Neuronal stem cell (in vitro differentiated cells): ENCODE data around the gene HOXA2. TPM values are rescaled to one million over a fixed set of nuclear protein-coding genes. Genes with fewer than 3 reads are reported as not detected.

Source experiments
- DNase-seq: peaks from one replicate; pipeline ENCODE4 v3.0.0-alpha.2; 2013; ENCODE audit warnings: low spot score
- H2AFZ ChIP-seq: one replicate; pipeline ENCODE4 v1.6.1; 2013; ENCODE audit warnings: mild to moderate bottlenecking, low read length, inconsistent platforms
- H2AK5ac ChIP-seq: 2 replicates; pipeline ENCODE4 v1.6.1; 2013; ENCODE audit warnings: low read depth, mild to moderate bottlenecking, inconsistent platforms, low read length, moderate library complexity, mixed read lengths
- H2BK120ac ChIP-seq: 2 replicates; pipeline ENCODE4 v1.6.1; 2013; ENCODE audit warnings: low read depth, mild to moderate bottlenecking, inconsistent platforms, low read length, moderate library complexity, mixed read lengths
- H2BK12ac ChIP-seq: one replicate; pipeline ENCODE4 v1.6.1; 2013; ENCODE audit warnings: low read length, inconsistent platforms
- H2BK15ac ChIP-seq: 2 replicates; pipeline ENCODE4 v1.6.1; 2013; ENCODE audit warnings: mild to moderate bottlenecking, low read length, inconsistent platforms, mixed read lengths
- H2BK5ac ChIP-seq: one replicate; pipeline ENCODE4 v1.6.1; 2013; ENCODE audit warnings: inconsistent platforms, mild to moderate bottlenecking, low read length, moderate library complexity
- H3K14ac ChIP-seq: one replicate; pipeline ENCODE4 v1.6.1; 2013; ENCODE audit warnings: low read length, inconsistent platforms
- H3K18ac ChIP-seq: 2 replicates; pipeline ENCODE4 v1.6.1; 2013; ENCODE audit warnings: low read length, inconsistent platforms
- H3K23ac ChIP-seq: 2 replicates; pipeline ENCODE4 v1.6.1; 2013; ENCODE audit warnings: low read depth, mild to moderate bottlenecking, mixed read lengths, low read length, inconsistent platforms; ENCODE audit not compliant: poor library complexity
- H3K27ac ChIP-seq: replicated peaks from 3 replicates; pipeline ENCODE4 v1.5.1; 2013; ENCODE audit warnings: low read length, inconsistent platforms
- H3K27me3 ChIP-seq, 3 experiments: 2 replicates each; pipeline ENCODE4 v1.6.1; 2013; ENCODE audit warnings: low read length in 3 of 3, mild to moderate bottlenecking in 2 of 3, inconsistent platforms in 1 of 3, low read depth in 1 of 3, mixed read lengths in 1 of 3, moderate library complexity in 1 of 3; ENCODE audit not compliant: control insufficient read depth in 3 of 3, insufficient read depth in 3 of 3
- H3K36me3 ChIP-seq, 2 donors: replicated peaks in 1 of 2; 2 replicates each; pipeline ENCODE4 v1.6.1; 2013; ENCODE audit warnings: low read length in 2 of 2; ENCODE audit not compliant: control insufficient read depth in 2 of 2, insufficient read depth in 2 of 2
- H3K4ac ChIP-seq: 2 replicates; pipeline ENCODE4 v1.6.1; 2013; ENCODE audit warnings: inconsistent platforms, mild to moderate bottlenecking, low read length, moderate library complexity
- H3K4me1 ChIP-seq, 2 donors: 1 replicate in 1 of 2; 2 replicates in 1 of 2; pipeline ENCODE4 v1.6.1; 2013; ENCODE audit warnings: low read length in 2 of 2, low read depth in 1 of 2; ENCODE audit not compliant: control insufficient read depth in 2 of 2, insufficient read depth in 1 of 2
- H3K4me2 ChIP-seq: one replicate; pipeline ENCODE4 v1.6.1; 2013; ENCODE audit warnings: mild to moderate bottlenecking, low read length, inconsistent platforms; ENCODE audit not compliant: insufficient read depth, poor library complexity, severe bottlenecking
- H3K4me3 ChIP-seq, 2 donors: 2 replicates each; pipeline ENCODE4 v1.5.1; 2013; ENCODE audit warnings: low read length in 2 of 2, mild to moderate bottlenecking in 2 of 2, inconsistent platforms in 1 of 2, moderate library complexity in 1 of 2
- H3K79me1 ChIP-seq: one replicate; pipeline ENCODE4 v1.6.1; 2013; ENCODE audit warnings: low read depth, mild to moderate bottlenecking, inconsistent platforms, low read length, moderate library complexity
- H3K9ac ChIP-seq: one replicate; pipeline ENCODE4 v1.6.1; 2013; ENCODE audit warnings: mild to moderate bottlenecking, low read depth, low read length, inconsistent platforms; ENCODE audit not compliant: poor library complexity
- H3K9me3 ChIP-seq, 2 donors: replicated peaks in 1 of 2; 2 replicates each; pipeline versions ENCODE3 to v1.6.1; 2013; ENCODE audit warnings: low read length in 2 of 2, mild to moderate bottlenecking in 2 of 2, inconsistent platforms in 1 of 2, low read depth in 1 of 2, mixed read lengths in 1 of 2, moderate library complexity in 1 of 2; ENCODE audit not compliant: control insufficient read depth in 2 of 2, insufficient read depth in 1 of 2
- H4K8ac ChIP-seq: one replicate; pipeline ENCODE4 v1.6.1; 2013; ENCODE audit warnings: low read depth, mild to moderate bottlenecking, inconsistent platforms, low read length, moderate library complexity
- H4K91ac ChIP-seq: one replicate; pipeline ENCODE4 v1.6.1; 2013; ENCODE audit warnings: low read length, low read depth, mild to moderate bottlenecking, inconsistent platforms; ENCODE audit not compliant: poor library complexity
- WGBS, 2 donors: extraction: QIAGEN DNeasy Blood & Tissue Kit; methylation state at CpG; one replicate each; pipeline ENCODE4 v1.1.7; 2013; ENCODE audit warnings: missing lambda C conversion rate in 2 of 2, mixed read lengths in 1 of 2; ENCODE audit not compliant: insufficient read length in 2 of 2, insufficient replicate concordance in 1 of 2; ENCODE audit errors: extremely low coverage in 2 of 2; 5-methylcytosine and 5-hydroxymethylcytosine counted together
- polyA plus RNA-seq, 2 experiments: library from polyadenylated mRNA; stranded (reverse); fragments of 200-250 nt; gene quantifications; one replicate each; pipeline ENCODE4 v1.2.3, GENCODE V29; 2013

Gene HOXA2
- 0.04 TPM for polyA plus RNA-seq (2013, experiment 1 of 2)
- polyA plus RNA-seq (2013, experiment 2 of 2): not detected

DNA sequence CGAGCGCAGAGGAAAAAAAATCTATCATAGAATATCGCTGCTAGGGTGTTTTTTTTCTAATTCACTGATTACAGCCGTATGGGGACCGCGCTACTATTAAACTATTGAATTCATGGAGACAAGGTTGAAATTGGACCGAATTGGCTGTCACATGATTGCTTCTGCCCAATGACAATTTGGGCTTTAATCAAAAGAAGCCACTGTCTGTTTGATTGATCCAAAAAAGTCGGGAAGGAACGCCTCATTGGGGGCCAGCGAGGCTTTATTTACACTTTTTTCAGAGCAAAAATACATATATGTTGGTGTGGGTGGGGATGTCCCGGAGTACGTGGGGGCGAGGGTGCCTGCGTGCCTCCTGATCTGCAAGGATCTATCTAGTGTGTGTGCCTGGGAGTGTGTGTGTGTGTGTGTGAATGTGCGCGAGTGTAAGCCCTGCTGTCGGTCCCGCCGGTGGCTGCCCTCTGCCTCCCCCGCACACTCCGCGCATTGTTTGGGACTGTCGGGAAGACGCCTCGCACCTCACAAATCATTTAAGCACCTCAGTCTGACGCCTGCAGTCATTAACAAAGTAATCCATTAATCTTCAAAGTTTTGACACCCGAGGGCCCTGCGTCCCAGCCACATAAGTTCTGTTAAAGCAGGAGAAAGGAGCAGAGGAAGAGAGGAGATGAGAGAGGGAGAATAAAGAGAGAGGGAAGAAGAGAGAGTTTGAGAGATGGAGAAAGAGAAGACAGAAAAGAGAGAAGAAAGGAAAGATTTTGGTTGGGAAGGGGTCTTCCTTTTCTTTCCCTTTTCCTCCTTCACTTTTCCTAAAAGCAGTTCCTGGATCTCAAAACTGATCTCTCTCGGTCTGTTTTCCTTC is at the start of gene HOXA2:
Gene HOXA2 (minus strand): TSS at position 103 of the 862 bp plus-strand sequence. CDS start 183 bp downstream, outside the sequence.
- Histone ChIP-seq H2BK15ac (no peak within 1 kb of the TSS), H3K4me2 (no peak within 1 kb of the TSS), H2AFZ (peak within 1 kb of the TSS; percentile 22), H3K9me3 (peaks cover 0 to 2% of the 10 kb centered on the region in 2 donors), H3K18ac (peak within 1 kb of the TSS; percentile 61), H3K79me1 (no peaks in the 10 kb centered on the region), H3K36me3 (no peaks in the 10 kb centered on the region), H2BK120ac (no peak within 1 kb of the TSS), H3K4me1 (peaks cover 0 to 1% of the 10 kb centered on the region in 2 donors), H4K8ac (no peak within 1 kb of the TSS), H2BK12ac (no peak within 1 kb of the TSS), H4K91ac (no peak within 1 kb of the TSS), H3K9ac (no peak within 1 kb of the TSS), H3K4me3 (no peak within 1 kb of the TSS), H3K27ac (no peak within 1 kb of the TSS), H3K23ac (peak within 1 kb of the TSS; percentile 61), H3K4ac (no peak within 1 kb of the TSS), H3K14ac (no peak within 1 kb of the TSS), H3K27me3 (peaks cover 70 to 100% (median 90%) of the 10 kb centered on the region in 3 experiments), H2BK5ac (no peak within 1 kb of the TSS), H2AK5ac (no peak within 1 kb of the TSS)
- no CpG with 5 or more reads among the region's 29 CpGs for WGBS, 2 donors
- no peak for DNase-seq

DNA sequence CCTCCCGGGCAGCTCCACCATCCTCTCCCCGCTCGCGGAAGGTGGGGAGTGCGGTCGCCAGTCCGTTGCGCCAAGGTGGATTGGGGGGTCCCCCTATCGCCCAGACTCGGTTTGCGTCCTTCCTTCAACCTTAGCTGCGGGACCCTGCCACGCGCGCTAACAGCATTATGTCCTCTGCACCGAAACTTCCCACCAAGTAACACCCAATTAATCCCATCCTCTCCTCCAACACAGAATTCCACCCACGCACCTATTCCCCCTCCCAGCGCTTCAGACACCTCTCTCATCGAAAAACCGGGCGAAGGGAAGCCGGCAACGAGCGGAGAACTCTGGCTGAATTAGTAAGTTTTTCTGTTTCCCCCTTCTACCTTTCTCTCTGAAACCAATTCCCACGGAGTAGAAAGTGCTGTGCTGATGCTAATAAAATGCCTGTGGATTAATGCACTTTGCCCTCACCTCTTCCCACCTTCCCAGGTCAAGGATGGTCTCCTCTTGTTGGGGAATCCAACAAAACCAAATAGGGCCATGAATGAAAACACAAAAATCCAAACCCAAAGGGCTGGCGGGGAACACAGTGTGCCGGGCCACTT is 49.0 kb upstream of the HOXA2 start:
- H3K14ac ChIP-seq: no peak overlapping the region
- peak overlapping the region; percentile 37 for H3K23ac ChIP-seq
- no peaks in the 10 kb centered on the region for H3K79me1 ChIP-seq

DNA sequence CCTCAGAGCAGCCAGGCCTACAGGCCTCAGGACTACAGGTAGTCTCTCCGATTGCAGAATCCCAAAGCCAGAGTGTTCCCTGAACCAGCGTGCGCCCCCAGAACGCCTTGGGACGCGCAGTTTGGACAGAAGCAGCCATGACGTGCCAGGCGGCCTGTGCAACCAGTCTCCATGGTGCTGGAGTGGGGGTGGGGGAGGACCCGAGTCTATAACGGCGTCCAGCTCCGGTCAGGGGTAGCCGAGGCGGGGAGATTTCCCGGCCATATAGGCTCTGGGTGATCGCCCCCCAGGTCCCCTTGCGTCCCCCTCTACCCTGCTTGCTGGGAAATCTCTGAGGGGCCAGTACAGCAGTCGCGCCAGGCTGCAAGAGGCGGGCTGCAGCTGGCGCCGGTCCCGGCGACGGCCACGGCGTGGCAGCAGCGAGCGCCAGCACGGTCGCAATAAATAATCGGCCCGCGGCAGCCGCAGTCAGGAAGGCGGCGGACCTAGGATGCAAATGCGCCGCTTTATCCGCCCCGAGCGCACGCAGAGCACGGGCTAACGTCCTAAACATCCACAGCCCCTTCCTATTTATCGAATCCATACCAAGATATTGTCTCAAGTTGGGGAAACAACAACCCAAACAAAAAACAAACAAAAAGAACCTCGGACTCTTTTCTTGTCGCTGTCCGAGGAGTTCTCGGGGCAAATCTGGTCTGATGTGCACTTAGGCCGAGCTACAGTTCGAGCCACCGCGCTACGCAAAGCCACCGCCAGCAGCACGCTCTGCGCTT is 48.3 kb upstream of the HOXA2 start:
- Histone ChIP-seq H2BK120ac (no peak overlapping the region), H3K4me2 (peak overlapping the region; percentile 49), H3K27ac (no peak overlapping the region), H3K23ac (peak overlapping the region; percentile 37), H3K36me3 (no peaks in the 10 kb centered on the region), H3K4ac (no peak overlapping the region), H3K14ac (no peak overlapping the region), H3K27me3 (peaks cover 78 to 99% (median 99%) of the 10 kb centered on the region in 3 experiments), H4K91ac (no peak overlapping the region), H3K9me3 (peaks cover 3 to 39% of the 10 kb centered on the region in 2 donors), H4K8ac (no peak overlapping the region), H2BK15ac (no peak overlapping the region), H2BK12ac (no peak overlapping the region), H2AFZ (peak overlapping the region; percentile 86), H3K18ac (peak overlapping the region; percentile 44), H2AK5ac (no peak overlapping the region), H2BK5ac (no peak overlapping the region), H3K4me1 (no peaks in the 10 kb centered on the region), H3K4me3 (peak overlapping the region; percentile 34 to 36), H3K79me1 (no peaks in the 10 kb centered on the region), H3K9ac (peak overlapping the region; percentile 17)
- no peak for DNase-seq
- no CpG with 5 or more reads among the region's 58 CpGs for WGBS, 2 donors

More for the DNA sequence above, 49.0 kb upstream of the HOXA2 start:
- Histone ChIP-seq H2AFZ (peak overlapping the region; percentile 86), H3K4me1 (no peaks in the 10 kb centered on the region), H3K36me3 (no peaks in the 10 kb centered on the region), H3K27me3 (peaks cover 82 to 99% (median 99%) of the 10 kb centered on the region in 3 experiments), H3K4me3 (peak overlapping the region; percentile 34 to 36), H3K18ac (peak overlapping the region; percentile 44), H2BK120ac (no peak overlapping the region), H2AK5ac (no peak overlapping the region), H3K9me3 (peaks cover 3 to 42% of the 10 kb centered on the region in 2 donors), H3K4ac (no peak overlapping the region), H2BK12ac (no peak overlapping the region), H3K9ac (peak overlapping the region; percentile 17), H4K91ac (no peak overlapping the region), H3K27ac (no peak overlapping the region), H2BK5ac (no peak overlapping the region), H2BK15ac (no peak overlapping the region), H4K8ac (no peak overlapping the region), H3K4me2 (peak overlapping the region; percentile 49)
- DNase-seq: no peak
- WGBS, 2 donors: 100% methylated on average over 1 of the region's 27 CpGs; no CpG with 5 or more reads in 1 of the 2 donors
